Breast epithelium (tissue), 3 donors: ENCODE measurements around the gene GNPTG.

ENCODE experiments used
- CTCF ChIP-seq, 3 donors: fragments of 450-650 bp; IDR thresholded peaks; one replicate each; pipeline ENCODE4 v1.5.1; 2016 to 2017; ENCODE audit warnings: antibody characterized with exemption in 3 of 3, mild to moderate bottlenecking in 3 of 3, moderate library complexity in 3 of 3
- POLR2A ChIP-seq: fragments of 450-650 bp; IDR thresholded peaks from one replicate; pipeline ENCODE4 v1.6.1; 2016; ENCODE audit warnings: antibody characterized with exemption, mild to moderate bottlenecking, moderate library complexity
- POLR2AphosphoS5 ChIP-seq, 3 donors: sonication (generic); formaldehyde crosslinking; IDR thresholded peaks; one replicate each; pipeline ENCODE4 v1.6.1; 2017; ENCODE audit warnings: antibody characterized with exemption in 3 of 3

GRCh38 chr16:1312903-1313302 is 38.8 kb upstream of the GNPTG start:
- TF ChIP-seq CTCF (IDR thresholded peaks at IDR 0.05) (no peak), POLR2AphosphoS5 (IDR thresholded peaks at IDR 0.05) (no peak), POLR2A (no peak)
